Stimulated activated CD8-positive, alpha-beta memory T cell treated with anti-CD3 and anti-CD28 coated beads, Interleukin-15, amount 100 ng/mL, for 1 hour (primary cell): ENCODE results near the gene SESN1.

ENCODE experiments used
- DNase-seq: peaks from one replicate; pipeline ENCODE4 v3.0.0-alpha.2; 2020; ENCODE audit warnings: low read depth

Gene SESN1

GRCh38 chr6:109060571-109060970 is 34.1 kb downstream of the SESN1 start:
- no peak for DNase-seq

- DNase-seq: no peak
Measured at GRCh38 chr6:109059571-109060021, 35.0 kb downstream of the SESN1 start.

GRCh38 chr6:109059153-109059552 is 35.5 kb downstream of the SESN1 start:
- no peak for DNase-seq

- no peak for DNase-seq
Measured at GRCh38 chr6:109058620-109059019, 36.0 kb downstream of the SESN1 start.

- DNase-seq: no peak
Measured at GRCh38 chr6:109056661-109057060, 38.0 kb downstream of the SESN1 start.

- no peak for DNase-seq
Measured at GRCh38 chr6:109055771-109056235, 38.8 kb downstream of the SESN1 start.

GRCh38 chr6:109053336-109053735 is 41.3 kb downstream of the SESN1 start:
- DNase-seq: no peak

- no peak for DNase-seq
Measured at GRCh38 chr6:109052852-109053251, 41.8 kb downstream of the SESN1 start.

- no peak for DNase-seq
Measured at GRCh38 chr6:109052018-109052651, 42.5 kb downstream of the SESN1 start.

GRCh38 chr6:109051301-109052017 is 43.2 kb downstream of the SESN1 start:
- DNase-seq: no peak

- DNase-seq: no peak
Measured at GRCh38 chr6:109050447-109051102, 44.1 kb downstream of the SESN1 start.

GRCh38 chr6:109050012-109050411 is 44.6 kb downstream of the SESN1 start:
- no peak for DNase-seq

- no peak for DNase-seq
Measured at GRCh38 chr6:109048670-109049415, 45.8 kb downstream of the SESN1 start.

GRCh38 chr6:109048176-109048575 is 46.5 kb downstream of the SESN1 start:
- DNase-seq: no peak

- DNase-seq: no peak
Measured at GRCh38 chr6:109045493-109045892, 49.2 kb downstream of the SESN1 start.

GRCh38 chr6:109039795-109040194 is 54.9 kb downstream of the SESN1 start:
- no peak for DNase-seq

GRCh38 chr6:109038837-109039398 is 55.7 kb downstream of the SESN1 start:
- no peak for DNase-seq

- no peak for DNase-seq
Measured at GRCh38 chr6:109036574-109037294, 57.9 kb downstream of the SESN1 start.

- no peak for DNase-seq
Measured at GRCh38 chr6:109034526-109034925, 60.1 kb downstream of the SESN1 start.

- no peak for DNase-seq
Measured at GRCh38 chr6:109033655-109034054, 61.0 kb downstream of the SESN1 start.

- DNase-seq: no peak
Measured at GRCh38 chr6:109031416-109031815, 63.2 kb downstream of the SESN1 start.
